GM12891 (cell line): ENCODE results near the gene ARSK.

Experiments
- POLR2A ChIP-seq: IDR thresholded peaks from 2 replicates; pipeline ENCODE4 v1.6.1; 2011; ENCODE audit warnings: low read depth, low read length, control low read depth
- POLR2AphosphoS5 ChIP-seq: IDR thresholded peaks from 2 replicates; pipeline ENCODE4 v1.6.1; 2011; ENCODE audit warnings: low read depth, low read length, control low read depth
- TAF1 ChIP-seq: IDR thresholded peaks from 2 replicates; pipeline ENCODE4 v1.6.1; 2011; ENCODE audit warnings: low read depth, low read length, control low read depth

- no peak for TF ChIP-seq POLR2AphosphoS5
- no peak for TF ChIP-seq TAF1
- no peak for TF ChIP-seq POLR2A
Measured at GRCh38 chr5:95533106-95533505, 21.8 kb upstream of the ARSK start.
